GM18520 (cell line): ENCODE results near the gene DRAM2.
A peak's percentile ranks its signal among the peaks of the same experiment; 100 is the strongest.
"Not testable (repeated sequence)": the region's sequence is repeated elsewhere in the genome, so short reads cannot be mapped to it uniquely, and the experiment has no call there.

Experiments used
- ATAC-seq: cut with Tn5 transposase; IDR thresholded peaks from one replicate; pipeline ENCODE4 v1.9.1; 2021; ENCODE audit not compliant: unreplicated experiment

Gene DRAM2

DNA sequence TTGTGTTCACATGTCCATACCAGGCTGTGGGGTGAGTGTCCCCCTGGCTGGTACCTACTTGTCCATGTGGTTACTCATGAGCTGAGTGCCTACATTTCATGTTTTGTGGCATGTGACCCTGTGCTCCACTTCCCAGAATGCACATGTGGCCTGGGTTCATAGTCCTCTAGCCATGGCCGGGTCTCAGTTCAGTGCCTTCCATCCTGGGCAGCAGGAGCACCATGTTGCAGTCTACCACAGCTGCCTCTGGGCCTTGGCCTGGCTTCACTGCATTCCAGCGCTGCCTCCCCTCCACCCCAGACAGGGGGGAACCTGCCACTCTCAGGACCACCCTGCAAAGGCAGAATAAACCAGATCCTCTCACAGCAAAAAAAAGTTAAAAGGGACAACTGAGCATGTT is 5.6 kb upstream of the DRAM2 start:
- ATAC-seq = no peak

DNA sequence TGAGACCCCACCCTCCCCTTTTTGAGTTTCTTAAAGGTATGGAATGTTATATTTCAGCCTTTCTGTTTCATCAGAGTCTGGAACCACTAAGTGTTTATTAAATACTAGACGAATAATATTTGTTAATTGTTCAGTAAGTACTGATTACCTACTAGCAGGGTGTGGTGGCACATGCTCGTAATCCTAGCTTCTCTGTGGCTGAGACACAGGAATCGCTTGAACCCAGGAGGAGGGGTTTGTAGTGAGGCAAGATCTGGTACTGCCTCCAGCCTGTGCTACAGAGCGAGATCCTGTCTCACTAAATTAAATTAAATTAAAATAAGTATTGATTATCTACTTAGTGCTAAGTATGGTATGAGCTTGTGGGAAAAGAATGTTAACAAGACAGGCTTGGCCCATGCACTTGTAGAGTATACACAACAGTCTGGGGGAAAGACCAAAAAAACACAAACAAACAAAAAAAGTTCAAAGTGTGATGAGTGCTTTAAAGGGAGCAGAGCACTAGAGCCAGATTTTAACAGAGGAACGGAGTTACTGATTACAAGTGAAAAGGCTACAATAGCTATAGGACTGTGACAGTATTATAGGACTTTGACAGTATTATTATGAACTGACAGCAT is 2.6 kb upstream of the DRAM2 start:
- no peak for ATAC-seq

DNA sequence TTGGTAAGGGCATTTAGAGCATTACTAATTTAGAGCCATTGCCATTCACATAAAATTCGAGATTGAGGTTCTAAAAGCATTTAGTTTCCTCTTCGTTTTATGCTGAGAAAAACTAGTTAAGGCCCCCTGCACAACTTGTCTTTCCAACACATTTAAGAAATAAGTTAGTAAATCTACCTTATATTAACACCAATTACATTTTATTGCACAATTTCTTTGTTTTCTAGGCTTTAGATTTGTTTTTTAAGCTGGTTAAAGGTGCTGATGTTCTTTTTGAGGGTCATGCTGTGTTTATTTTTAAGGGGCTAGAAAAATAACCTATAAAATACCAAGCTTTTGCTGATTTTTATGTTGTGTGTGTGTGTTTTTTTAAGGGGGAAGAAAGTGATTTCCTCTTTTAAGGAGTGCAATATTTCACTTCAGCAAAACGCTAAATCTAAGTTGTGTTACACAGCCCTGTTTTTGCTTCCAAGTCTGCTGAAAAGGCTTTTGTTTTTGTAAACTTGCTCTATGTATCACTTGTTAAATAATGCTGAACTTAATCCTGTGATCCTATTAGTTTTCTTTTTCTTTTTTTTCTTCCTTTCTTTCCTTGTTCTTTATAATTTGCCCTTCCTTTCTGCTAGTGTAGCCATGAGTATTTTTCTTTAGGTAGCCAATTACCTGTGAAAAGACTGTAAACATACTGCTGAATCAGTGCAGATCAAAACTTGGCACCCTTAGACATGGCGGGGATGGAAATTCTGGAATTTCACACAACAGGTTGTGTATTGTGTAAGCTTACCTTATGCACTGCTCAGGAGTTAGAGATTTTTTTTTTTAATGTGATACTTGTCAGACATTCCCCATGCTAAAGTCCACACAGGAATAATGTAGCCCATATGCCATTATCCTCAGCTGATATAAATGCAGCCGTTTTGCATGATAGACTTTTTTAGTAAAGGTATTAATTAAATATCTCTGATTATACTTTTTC is 1.6 kb upstream of the DRAM2 start:
- ATAC-seq = no peak

DNA sequence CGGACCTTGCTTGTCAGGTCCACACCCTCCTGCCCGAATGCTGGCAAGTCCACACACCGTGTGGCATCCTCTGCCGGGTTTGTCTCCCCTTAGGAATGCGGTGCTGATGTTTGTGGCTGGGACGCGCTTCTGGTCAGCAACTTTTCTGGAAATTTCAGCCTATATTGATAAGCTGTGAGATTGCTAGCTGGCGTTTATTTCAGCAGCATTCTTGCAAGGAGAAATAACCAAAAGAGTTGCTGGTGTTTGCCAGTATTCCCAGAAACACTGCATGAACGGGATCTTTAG is 731 bp upstream of the DRAM2 start:
- ATAC-seq = no peak

DNA sequence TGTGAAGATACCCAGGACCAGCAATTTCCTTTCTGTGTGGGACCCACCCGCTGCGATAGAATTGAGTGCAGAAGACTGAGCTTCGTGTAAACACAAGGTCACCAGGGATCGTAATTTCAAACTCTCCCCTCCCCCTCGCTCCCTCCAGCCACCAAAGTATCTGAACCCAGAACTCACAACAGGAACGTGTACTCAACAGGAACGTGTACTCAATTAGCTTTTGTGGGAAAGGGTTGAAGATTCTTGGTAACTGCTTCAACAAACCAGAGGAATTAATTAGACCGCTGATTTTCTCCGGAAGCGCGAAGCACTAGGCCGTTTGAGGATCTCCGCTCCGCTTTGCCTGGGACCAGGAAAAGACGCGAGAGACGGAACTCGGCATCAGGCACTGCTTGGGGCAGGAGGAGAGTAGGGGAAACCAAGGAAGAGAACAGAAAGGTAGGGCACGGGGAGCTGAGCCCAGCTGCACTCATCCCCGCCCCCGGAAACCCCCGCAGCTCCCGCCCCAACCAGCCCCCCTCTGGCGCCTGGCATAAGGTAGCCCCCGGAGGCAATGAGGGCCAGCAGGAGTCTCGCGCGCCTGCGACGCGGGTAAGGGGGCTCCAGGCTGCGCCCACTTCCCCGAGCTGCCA is 453 bp downstream of the DRAM2 start:
- ATAC-seq = peak; percentile 8

DNA sequence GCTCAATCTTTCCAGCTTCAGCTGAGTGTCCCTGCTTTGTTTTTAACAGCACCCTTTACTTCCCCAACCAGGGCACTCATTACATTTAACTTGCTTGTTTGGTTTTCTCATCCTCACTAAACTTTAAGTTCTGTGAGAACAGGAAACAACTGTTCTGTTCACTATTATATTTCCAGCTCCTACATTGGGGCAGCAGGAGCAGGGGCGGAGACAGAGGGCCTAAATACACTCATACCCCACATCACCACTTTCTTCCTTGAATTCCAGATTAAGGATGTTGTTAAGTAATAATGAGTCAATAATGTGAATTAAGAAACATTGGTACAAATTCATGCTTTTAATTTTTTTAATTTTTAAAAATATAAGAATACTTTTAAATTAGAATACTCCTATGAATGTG is 6.0 kb downstream of the DRAM2 start:
- no peak for ATAC-seq

DNA sequence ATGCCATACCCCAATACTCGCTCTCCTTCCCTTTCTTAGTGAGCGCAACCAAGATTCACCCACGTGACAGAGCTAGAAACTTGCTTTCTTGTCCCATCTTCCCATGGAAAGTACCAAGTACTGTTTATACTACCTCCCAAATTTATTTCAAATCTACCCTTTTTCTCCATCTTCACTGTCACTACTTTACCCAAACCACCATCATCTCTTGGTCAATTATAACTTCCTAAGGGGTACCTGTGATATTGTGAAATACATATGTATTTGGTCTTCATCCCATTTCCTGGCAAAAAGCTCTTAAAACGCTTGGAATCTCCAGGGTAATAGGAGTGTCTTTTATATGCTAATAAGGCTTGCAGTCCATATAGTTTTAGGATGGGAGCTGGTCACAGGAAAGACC is 8.2 kb downstream of the DRAM2 start:
- no peak for ATAC-seq

DNA sequence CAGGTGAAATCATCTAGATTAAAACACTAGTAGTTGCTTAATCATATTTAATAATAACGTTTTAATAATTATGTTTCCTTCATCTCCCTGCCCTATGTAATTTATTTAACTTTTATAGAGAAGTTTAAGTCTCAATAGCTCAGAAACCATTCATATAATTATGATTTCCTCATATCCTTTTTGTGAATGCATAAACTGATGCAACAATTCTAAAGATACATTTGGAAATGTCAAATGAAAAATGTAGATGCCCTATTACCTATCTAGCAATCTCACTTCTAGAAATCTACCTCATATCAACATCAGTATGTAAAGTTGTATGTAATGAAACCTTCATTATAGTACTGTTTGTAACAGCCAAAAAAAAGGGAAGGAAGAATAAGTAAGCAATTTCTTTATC is 10.5 kb downstream of the DRAM2 start:
- no peak for ATAC-seq

DNA sequence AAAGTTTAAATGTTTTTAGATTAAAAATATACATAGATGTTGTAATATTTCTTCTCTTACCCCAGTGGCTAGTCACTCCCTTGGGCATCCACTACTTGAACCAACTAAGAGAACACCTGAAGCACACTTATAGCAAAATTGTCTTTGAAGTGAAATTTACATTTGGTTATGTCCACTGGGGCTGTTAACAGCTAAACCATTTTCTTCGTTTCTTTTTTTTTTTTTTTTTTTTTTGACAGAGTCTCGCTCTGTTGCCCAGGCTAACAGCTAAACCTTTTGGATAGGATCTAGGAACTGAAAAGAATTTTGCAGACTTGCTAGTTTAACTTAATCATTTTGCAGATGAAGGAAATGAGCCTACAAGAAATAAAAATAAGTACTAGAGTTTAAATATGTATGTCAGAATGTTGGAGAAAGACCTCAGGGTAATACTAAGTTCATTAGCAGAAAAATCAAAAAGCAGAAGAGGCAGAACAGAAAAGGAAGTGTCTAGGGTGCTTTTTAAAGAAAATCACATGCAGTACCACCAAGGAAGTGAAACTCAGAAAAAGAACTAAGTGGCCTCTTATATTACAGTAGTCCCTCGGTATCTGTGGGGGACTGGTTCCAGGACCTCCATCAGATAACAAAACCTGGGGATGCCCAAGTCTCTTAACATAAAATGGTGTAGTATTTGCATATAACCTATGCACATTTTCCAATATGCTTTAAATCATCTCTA is 11.8 kb downstream of the DRAM2 start:
- peak; percentile 68 for ATAC-seq

DNA sequence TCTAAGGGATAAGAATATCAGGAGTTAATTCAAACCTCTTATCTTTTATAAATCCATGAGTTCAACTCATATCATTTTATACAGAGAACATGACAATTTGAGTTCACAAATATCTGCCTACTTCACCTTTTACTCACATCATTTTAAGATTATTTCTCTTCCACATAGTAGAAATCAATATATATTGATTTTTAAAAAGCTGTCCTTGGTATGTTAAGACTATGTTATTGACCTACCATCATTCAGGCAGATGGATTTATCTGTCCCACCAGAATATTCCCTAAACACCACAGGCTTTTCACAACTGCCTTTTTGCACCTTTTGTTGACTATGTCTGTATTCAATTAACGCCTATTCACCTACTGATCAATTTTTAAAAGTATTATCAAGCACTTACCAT is 13.5 kb downstream of the DRAM2 start:
- no peak for ATAC-seq

DNA sequence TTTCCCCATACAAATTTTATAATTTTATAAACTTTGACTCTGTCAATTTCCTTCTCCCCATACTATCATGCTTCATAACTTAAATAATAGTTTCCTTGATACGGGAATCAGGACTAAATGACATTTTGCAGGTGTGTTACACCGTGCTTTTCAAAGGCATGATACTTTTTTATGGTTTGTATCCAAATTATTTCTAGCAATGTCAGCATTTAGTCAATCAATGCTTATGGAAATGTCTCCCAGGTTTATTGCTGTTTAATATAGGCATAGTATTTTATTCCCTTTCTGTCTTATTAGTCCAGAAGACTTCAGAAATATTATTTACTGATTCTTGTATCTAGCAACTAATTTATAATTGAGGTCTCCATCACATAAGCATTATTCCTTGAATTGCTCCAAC is 23.4 kb downstream of the DRAM2 start:
- no peak for ATAC-seq

DNA sequence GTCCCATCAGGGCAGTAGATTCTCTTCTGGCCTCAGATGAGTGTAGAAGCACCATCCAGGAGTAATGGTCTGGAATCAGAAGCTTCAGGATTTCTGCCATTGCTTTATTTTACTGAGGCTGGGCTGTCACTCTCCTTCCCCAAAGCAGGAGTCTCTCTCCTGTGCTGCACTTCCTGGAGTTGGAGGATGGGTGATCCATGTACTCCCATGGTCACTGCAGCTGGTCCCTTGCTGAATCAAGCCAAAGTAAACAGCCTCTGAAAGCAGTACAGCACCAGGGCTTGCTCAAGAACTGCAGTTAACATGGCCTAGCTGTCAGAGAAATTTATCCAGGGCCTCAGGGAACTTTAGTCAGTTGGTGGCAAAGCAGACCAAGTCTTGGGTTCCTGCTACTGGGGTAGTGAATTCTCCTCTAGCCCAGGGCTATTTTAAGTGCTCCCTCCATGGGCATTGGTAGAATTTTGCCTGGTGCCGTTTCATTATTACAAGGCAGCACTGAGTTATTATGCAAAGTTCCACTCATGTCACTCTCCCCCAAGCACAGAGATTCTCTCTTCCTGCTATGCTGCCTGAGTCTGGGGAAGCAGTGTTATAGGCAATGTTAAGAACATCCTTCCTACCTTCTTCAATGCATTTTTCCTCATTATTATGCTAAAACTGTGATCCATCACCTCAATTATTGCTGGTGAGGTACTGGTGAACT is 29.5 kb downstream of the DRAM2 start:
- no peak for ATAC-seq

DNA sequence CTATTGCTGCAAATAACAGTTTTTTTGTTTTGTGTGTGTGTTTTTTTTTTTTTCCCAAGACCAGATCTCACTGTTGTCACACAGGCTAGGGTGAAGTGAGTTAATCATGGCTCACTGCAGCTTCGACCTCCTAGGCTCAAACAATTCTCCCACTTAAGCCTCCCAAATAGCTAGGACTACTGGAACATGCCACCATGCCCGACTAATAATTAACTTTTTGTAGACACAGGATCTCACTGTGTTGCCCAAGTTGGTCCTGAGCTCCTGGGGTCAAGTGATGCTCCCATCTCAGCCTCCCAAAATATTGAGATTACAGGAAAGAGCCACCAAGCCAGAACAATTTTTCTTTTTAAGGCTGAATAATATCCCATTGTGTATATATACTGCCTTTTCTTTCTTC is 34.9 kb downstream of the DRAM2 start:
- no peak for ATAC-seq

DNA sequence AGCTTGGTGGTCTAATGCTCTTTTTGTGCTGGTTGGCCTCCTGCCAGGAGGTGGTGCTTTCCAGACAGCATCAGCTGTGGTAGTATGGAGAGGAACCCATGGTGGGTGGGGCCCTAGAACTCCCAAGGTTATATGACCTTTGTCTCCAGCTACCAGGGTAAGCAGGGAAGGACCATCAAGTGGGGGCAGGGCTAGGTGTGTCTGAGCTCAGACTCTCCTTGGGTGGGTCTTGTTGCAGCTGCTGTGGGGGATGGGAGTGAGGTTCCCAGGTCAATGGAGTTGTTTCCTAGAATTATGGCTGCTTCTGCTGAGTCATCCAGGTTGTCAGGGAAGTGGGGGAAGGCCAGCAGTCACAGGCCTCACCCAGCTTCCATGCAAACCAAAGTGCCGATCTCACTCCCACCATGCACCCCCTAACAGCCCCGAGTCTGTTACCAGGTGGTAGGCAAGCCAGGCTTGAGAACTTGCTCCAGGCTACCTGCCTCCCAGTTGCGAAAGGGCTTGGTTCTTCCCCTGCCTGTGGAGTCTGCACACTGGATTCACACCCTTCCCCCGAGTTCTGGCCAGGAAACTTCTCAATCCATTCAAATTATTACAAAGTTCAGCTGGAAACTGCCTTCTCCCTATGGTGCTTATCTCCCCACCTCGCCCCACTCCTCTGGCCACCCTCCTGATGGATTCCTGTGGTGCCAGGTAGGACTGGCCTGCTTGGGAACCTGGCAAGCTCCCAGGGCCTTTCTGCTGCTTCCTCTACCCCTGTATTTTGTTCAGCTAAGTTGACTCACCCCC is 37.8 kb downstream of the DRAM2 start:
- ATAC-seq = no peak

DNA sequence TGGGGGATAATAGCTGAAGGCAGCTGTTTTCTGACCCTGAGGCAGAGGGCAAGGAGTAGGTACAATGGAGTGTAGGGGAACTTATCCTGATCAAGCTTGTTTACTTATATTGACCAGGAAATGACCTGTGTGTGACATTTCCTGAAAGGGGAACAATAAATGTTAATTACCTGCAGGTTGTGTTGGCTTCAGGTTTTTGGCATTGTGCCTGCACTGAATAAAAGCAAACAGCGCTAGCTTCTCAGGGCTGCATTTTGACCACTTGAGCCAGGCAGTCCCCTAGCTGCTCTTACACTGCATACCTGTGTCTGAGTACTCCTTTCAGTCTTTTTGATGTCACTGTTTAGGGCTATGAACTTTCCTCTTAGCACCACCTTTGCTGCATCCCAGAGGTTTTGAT is 40.6 kb downstream of the DRAM2 start:
- ATAC-seq = no peak

DNA sequence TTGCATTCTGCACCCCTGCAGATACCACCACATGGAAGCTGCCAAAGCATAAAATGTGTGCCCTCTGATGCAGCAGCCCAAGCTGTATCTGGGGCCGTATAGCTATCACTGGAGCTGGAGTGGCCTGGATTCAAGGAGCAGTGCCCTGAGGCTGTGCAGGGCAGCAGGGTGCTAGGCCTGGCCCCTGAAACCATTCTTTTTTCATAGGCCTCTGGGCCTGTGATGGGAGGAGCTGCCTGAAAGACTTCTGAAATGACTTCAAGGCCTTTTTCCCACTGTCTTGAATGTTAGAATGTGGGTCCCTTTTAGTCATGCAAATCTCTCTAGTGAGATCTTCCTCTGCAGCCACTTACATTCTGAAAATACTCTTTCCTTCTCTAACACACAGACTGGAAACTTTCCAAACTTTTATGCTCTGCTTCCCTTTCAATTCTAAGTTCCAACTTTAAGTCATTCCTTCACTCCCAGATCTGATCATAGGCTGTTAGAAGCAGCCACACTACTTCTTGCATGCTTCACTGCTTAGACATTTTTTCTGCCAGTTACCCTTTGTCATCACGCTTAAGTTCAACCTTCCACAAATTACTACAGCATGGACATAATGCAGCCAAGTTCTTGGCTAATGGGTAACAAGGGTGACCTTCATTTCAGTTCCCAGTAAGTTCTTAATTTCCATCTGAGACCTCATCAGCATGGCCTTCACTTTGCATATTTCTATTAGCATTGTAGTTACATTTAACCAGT is 42.4 kb downstream of the DRAM2 start:
- no peak for ATAC-seq

DNA sequence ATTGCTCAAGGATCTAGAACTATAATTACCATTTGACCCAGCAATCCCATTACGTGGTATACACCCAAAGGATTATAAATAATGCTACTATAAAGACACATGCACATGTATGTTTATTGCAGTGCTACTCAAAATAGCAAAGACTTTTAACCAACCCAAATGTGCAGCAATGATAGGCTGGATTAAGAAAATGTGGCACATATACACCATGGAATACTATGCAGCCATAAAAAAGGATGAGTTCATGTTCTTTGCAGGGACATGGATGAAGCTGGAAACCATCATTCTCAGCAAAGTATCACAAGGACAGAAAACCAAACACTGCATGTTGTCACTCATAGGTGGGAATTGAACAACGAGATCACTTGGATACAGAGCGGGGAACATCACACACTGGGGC is 44.5 kb downstream of the DRAM2 start:
- ATAC-seq = not testable (repeated sequence)

DNA sequence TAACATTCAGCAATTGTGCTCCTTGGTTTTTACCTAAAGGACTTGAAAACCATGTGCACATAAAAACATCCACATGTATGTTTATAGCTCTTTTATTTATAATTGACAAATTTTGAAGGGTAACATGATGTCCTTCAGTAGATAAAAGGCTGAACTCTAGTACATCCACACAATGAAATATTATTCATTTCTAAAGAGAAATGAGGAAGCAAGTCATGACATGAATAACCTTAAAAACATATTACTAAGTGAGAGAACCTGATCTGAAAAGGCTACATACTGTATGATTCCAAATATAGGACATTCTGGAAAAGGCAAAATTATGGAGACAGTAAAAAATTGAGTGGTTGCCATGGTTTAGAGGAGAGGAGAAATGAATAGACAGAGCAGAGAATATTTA is 50.3 kb downstream of the DRAM2 start:
- no peak for ATAC-seq

DNA sequence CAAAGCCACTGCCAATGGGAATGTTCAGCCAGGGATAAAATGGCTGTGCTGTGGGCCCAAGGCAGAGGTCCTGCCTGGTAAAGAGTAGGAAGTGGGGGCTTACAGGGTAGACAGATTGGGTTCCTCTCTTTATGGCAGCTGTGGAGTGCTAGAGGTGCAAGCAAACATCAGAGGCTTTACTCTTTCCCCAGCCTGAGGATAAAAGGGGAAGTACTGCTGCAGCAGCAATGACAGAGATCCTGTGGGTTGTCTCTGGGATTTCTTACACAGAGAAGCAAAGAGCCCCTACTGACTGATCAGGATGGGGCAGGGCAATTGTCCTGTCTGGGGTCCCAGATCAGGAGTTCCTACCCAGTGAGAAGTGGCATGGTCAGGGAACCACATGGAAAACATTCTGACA is 54.2 kb downstream of the DRAM2 start:
- no peak for ATAC-seq

DNA sequence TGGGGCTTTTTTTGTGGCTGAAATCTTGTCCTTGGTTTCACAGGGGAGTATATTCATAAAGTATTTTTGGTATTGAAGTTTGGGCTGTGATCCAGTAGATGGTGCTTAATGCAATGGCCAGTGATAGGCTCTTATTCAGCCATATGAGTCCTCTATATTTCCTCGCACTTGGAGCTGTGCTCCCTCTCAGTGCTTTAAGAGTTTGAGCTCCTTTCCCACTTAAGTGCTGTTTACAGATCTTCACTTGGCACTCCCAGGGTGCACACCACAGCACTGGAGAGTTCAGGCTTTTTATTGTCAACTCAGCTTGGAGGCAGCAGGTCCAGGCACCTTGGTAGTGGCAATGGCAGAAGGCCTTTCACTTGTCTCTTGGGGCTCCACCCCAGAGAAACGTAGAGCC is 54.9 kb downstream of the DRAM2 start:
- ATAC-seq = no peak
